Vagina (tissue), 2 donors: Measurements from ENCODE around the gene CHMP5.

Source experiments
- CTCF ChIP-seq, 3 experiments: fragments of 450-650 bp in 2 of 3; fragments of 200-600 bp in 1 of 3; sonication (generic) in 1 of 3; IDR thresholded peaks; one replicate each; pipeline ENCODE4 v1.5.1; 2017 to 2019; ENCODE audit warnings: antibody characterized with exemption in 3 of 3, mild to moderate bottlenecking in 2 of 3, moderate library complexity in 2 of 3
- POLR2A ChIP-seq, 2 donors: fragments of 450-650 bp; IDR thresholded peaks; one replicate each; pipeline ENCODE4 v1.6.1; 2017; ENCODE audit warnings: antibody characterized with exemption in 2 of 2, mild to moderate bottlenecking in 2 of 2, moderate library complexity in 2 of 2

GRCh38 chr9:33320230-33320567 is 55.4 kb downstream of the CHMP5 start:
- TF ChIP-seq CTCF (IDR thresholded peaks at IDR 0.05) (no peak), POLR2A (IDR thresholded peaks at IDR 0.05) (no peak)
